Neural progenitor cell (in vitro differentiated cells): Measurements from ENCODE around the gene SLC28A2. TPM values are rescaled to one million over a fixed set of nuclear protein-coding genes. Genes with fewer than 3 reads are reported as not detected.

Experiments used
- DNase-seq: peaks from one replicate; pipeline ENCODE4 v3.0.0-alpha.2; 2016; ENCODE audit warnings: low spot score
- H2AFZ ChIP-seq: fragments of 200-600 bp; sonication (generic); replicated peaks from 2 replicates; pipeline ENCODE4 v1.6.1; 2016; ENCODE audit warnings: antibody characterized with exemption
- H3F3A ChIP-seq: fragments of 200-600 bp; sonication (generic); 2 replicates; pipeline ENCODE4 v1.6.1; 2016; ENCODE audit warnings: antibody characterized with exemption, low read depth
- H3K27ac ChIP-seq: fragments of 200-600 bp; sonication (generic); 2 replicates; pipeline ENCODE4 v1.5.1; 2016; ENCODE audit warnings: mild to moderate bottlenecking
- H3K27me3 ChIP-seq: fragments of 200-600 bp; sonication (generic); 2 replicates; pipeline ENCODE4 v1.6.1; 2016; ENCODE audit warnings: mild to moderate bottlenecking, moderate library complexity
- H3K36me3 ChIP-seq: fragments of 200-600 bp; sonication (generic); 2 replicates; pipeline ENCODE4 v1.5.1; 2016
- H3K4me1 ChIP-seq: fragments of 200-600 bp; sonication (generic); 2 replicates; pipeline ENCODE4 v1.6.1; 2016; ENCODE audit warnings: mixed run types
- H3K4me2 ChIP-seq: fragments of 200-600 bp; sonication (generic); 2 replicates; pipeline ENCODE4 v1.6.1; 2016
- H3K4me3 ChIP-seq: fragments of 200-600 bp; sonication (generic); 2 replicates; pipeline ENCODE4 v1.5.1; 2016
- H3K79me2 ChIP-seq: fragments of 200-600 bp; sonication (generic); 2 replicates; pipeline ENCODE4 v1.6.1; 2016; ENCODE audit warnings: low read depth
- H3K9ac ChIP-seq: fragments of 200-600 bp; sonication (generic); 2 replicates; pipeline ENCODE4 v1.6.1; 2016
- H3K9me3 ChIP-seq: fragments of 200-600 bp; sonication (generic); 2 replicates; pipeline ENCODE4 v1.5.1; 2016; ENCODE audit warnings: low read depth
- H4K20me1 ChIP-seq: fragments of 200-600 bp; sonication (generic); 2 replicates; pipeline ENCODE4 v1.6.1; 2016; ENCODE audit warnings: low read depth
- H3K27ac Mint-ChIP-seq: 3 replicates; pipeline ENCODE4 v1.8.0; 2021; ENCODE audit warnings: mixed read lengths
- H3K27me3 Mint-ChIP-seq: 2 replicates; pipeline ENCODE4 v1.8.0; 2022; ENCODE audit warnings: low read depth, mild to moderate bottlenecking, inconsistent platforms, moderate library complexity, mixed read lengths; ENCODE audit not compliant: insufficient read depth
- H3K36me3 Mint-ChIP-seq: 3 replicates; pipeline ENCODE4 v1.8.0; 2021; ENCODE audit warnings: mixed read lengths
- H3K4me1 Mint-ChIP-seq: 3 replicates; pipeline ENCODE4 v1.8.0; 2021; ENCODE audit warnings: mixed read lengths
- H3K4me3 Mint-ChIP-seq: 3 replicates; pipeline ENCODE4 v1.8.0; 2021; ENCODE audit warnings: mild to moderate bottlenecking, moderate library complexity, mixed read lengths
- H3K9me3 Mint-ChIP-seq: 3 replicates; pipeline ENCODE4 v1.8.0; 2020; ENCODE audit warnings: mixed read lengths
- EZH2 ChIP-seq: fragments of 200-600 bp; sonication (generic); IDR thresholded peaks from 2 replicates; pipeline ENCODE4 v1.6.1; 2017; ENCODE audit warnings: antibody characterized with exemption, mild to moderate bottlenecking, moderate library complexity
- EZH2phosphoT487 ChIP-seq: fragments of 200-600 bp; sonication (generic); IDR thresholded peaks from 2 replicates; pipeline ENCODE4 v1.6.1; 2017; ENCODE audit warnings: antibody characterized with exemption
- total RNA-seq: library from RNA; depleted of rRNA; stranded (reverse); fragments of >200 nt; gene quantifications from 2 replicates; pipeline ENCODE4 v1.2.3, GENCODE V29; 2015; ENCODE audit warnings: low replicate concordance
- TF ChIP-seq, protein P1 (sequence below): fragments of 200-600 bp; sonication (generic); IDR thresholded peaks from 2 replicates; pipeline ENCODE4 v1.5.1; 2017; ENCODE audit warnings: antibody characterized with exemption, mild to moderate bottlenecking

The SLC28A2 gene
- total RNA-seq, 1 donor from 2014 or later = not detected

- Histone ChIP-seq H3K4me1 (no peaks in the 10 kb centered on the region), H3K79me2 (no peaks in the 10 kb centered on the region), H2AFZ (no peak overlapping the region), H3K9me3 (no peaks in the 10 kb centered on the region), H4K20me1 (no peaks in the 10 kb centered on the region), H3K27me3 (peaks cover 65% of the 10 kb centered on the region), H3K27ac (no peak overlapping the region), H3F3A (no peaks in the 10 kb centered on the region), H3K9ac (no peak overlapping the region), H3K4me2 (no peak overlapping the region), H3K36me3 (no peaks in the 10 kb centered on the region), H3K4me3 (no peak overlapping the region)
- H3K36me3 Mint-ChIP-seq = no peaks in the 10 kb centered on the region
- no peak for DNase-seq
- H3K27ac Mint-ChIP-seq = no peak overlapping the region
- H3K4me3 Mint-ChIP-seq = no peak overlapping the region
- TF ChIP-seq EZH2phosphoT487 = no peak
- TF ChIP-seq, protein P1, sequence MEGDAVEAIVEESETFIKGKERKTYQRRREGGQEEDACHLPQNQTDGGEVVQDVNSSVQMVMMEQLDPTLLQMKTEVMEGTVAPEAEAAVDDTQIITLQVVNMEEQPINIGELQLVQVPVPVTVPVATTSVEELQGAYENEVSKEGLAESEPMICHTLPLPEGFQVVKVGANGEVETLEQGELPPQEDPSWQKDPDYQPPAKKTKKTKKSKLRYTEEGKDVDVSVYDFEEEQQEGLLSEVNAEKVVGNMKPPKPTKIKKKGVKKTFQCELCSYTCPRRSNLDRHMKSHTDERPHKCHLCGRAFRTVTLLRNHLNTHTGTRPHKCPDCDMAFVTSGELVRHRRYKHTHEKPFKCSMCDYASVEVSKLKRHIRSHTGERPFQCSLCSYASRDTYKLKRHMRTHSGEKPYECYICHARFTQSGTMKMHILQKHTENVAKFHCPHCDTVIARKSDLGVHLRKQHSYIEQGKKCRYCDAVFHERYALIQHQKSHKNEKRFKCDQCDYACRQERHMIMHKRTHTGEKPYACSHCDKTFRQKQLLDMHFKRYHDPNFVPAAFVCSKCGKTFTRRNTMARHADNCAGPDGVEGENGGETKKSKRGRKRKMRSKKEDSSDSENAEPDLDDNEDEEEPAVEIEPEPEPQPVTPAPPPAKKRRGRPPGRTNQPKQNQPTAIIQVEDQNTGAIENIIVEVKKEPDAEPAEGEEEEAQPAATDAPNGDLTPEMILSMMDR = no peak
- TF ChIP-seq EZH2 = no peak
- no peaks in the 10 kb centered on the region for H3K4me1 Mint-ChIP-seq
- no peaks in the 10 kb centered on the region for H3K9me3 Mint-ChIP-seq
- no peaks in the 10 kb centered on the region for H3K27me3 Mint-ChIP-seq
Measured at GRCh38 chr15:45285413-45285812, 33.4 kb downstream of the SLC28A2 start.

DNA sequence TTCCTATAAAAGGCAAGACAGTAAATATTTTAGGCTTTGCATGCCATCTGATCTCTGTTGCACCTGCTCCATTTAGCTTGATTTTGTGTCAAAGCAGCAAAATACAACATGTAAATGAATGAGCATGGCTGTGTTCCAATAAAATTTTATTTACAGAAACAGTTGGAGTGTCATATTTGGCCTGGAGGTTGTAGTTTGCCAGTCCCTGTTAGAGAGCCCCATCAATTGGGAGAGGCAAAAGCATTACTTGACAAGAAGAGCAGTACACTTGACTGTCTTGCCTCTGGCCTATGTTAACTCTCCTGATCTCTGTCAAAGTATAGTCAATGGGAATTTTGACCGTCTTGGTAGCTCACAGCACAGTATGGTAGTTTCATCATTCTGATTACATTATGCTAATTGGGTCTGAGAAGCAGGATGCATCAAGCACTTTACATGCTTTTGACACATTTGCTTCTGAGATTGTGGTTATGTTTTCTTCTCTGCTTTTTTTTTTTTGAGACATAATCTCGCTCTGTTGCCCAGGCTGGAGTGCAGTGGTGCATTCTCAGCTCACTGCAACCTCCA is 35.4 kb downstream of the SLC28A2 start:
- no peaks in the 10 kb centered on the region for H3K27me3 Mint-ChIP-seq

DNA sequence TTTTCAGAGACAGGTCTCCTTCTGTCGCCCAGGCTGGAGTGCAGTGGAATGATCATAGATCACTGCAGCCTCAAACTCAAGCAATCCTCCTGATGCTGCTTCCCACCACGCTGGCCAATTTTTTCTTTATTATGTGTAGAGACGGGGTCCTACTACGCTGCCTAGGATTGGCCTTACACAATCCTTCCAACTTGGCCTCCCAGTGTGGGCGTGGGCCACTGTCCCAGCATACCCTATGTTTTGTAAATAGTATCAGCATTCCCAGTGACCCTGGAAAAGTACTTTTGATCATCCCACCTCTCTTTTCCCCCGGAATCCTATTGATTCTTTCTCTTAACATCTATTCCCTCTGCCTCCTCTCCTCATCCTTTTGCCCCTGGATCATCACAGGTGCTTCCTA is 36.9 kb downstream of the SLC28A2 start:
- Histone ChIP-seq H3K4me3 (no peak overlapping the region), H2AFZ (no peak overlapping the region), H3K27ac (no peak overlapping the region), H3K4me1 (no peaks in the 10 kb centered on the region), H3K27me3 (peaks cover 44% of the 10 kb centered on the region), H3K4me2 (no peak overlapping the region), H3K36me3 (no peaks in the 10 kb centered on the region), H3K9ac (no peak overlapping the region), H3K79me2 (no peaks in the 10 kb centered on the region), H4K20me1 (no peaks in the 10 kb centered on the region), H3K9me3 (no peaks in the 10 kb centered on the region), H3F3A (no peaks in the 10 kb centered on the region)
- Mint-ChIP-seq H3K4me3 (no peak overlapping the region), H3K4me1 (no peaks in the 10 kb centered on the region), H3K36me3 (no peaks in the 10 kb centered on the region), H3K9me3 (peaks cover 3% of the 10 kb centered on the region), H3K27ac (no peak overlapping the region), H3K27me3 (peaks cover under 1% of the 10 kb centered on the region)
- TF ChIP-seq EZH2phosphoT487 (no peak), EZH2 (no peak)
- TF ChIP-seq, protein P1 = no peak
- no peak for DNase-seq

More for the DNA sequence above, 35.4 kb downstream of the SLC28A2 start:
- TF ChIP-seq, protein P1 = no peak
- no peak for TF ChIP-seq EZH2phosphoT487
- TF ChIP-seq EZH2 = no peak
- no peak overlapping the region for H3K4me3 ChIP-seq
- no peaks in the 10 kb centered on the region for H3K36me3 ChIP-seq
- H3F3A ChIP-seq = no peaks in the 10 kb centered on the region
- H2AFZ ChIP-seq = no peak overlapping the region
- Mint-ChIP-seq H3K9me3 (peaks cover 3% of the 10 kb centered on the region), H3K4me3 (no peak overlapping the region), H3K36me3 (no peaks in the 10 kb centered on the region), H3K4me1 (no peaks in the 10 kb centered on the region), H3K27ac (no peak overlapping the region)
- H3K4me2 ChIP-seq = no peak overlapping the region
- H3K79me2 ChIP-seq = no peaks in the 10 kb centered on the region
- DNase-seq = no peak
- peaks cover 51% of the 10 kb centered on the region for H3K27me3 ChIP-seq
- H3K4me1 ChIP-seq = no peaks in the 10 kb centered on the region
- no peak overlapping the region for H3K9ac ChIP-seq
- no peaks in the 10 kb centered on the region for H4K20me1 ChIP-seq
- no peak overlapping the region for H3K27ac ChIP-seq
- H3K9me3 ChIP-seq = no peaks in the 10 kb centered on the region
